Subcutaneous adipose tissue (tissue), 4 donors: ENCODE measurements around the gene NIFK. TPM values are rescaled to one million over a fixed set of nuclear protein-coding genes. Genes with fewer than 3 reads are reported as not detected.

Experiments used
- total RNA-seq, 4 donors: library from RNA; depleted of rRNA; stranded (reverse); fragments of >200 nt; gene quantifications; one replicate each; pipeline ENCODE4 v1.1.0, GENCODE V29; 2016
- TF ChIP-seq, protein P1 (sequence below): fragments of 450-650 bp; IDR thresholded peaks from one replicate; pipeline ENCODE4 v1.5.1; 2016; ENCODE audit warnings: low read depth, mild to moderate bottlenecking, control low read depth, antibody characterized with exemption, moderate library complexity

NIFK gene
- total RNA-seq, 4 donors from 2014 or later: 18.7 to 102 (median 33.0) TPM

GRCh38 chr2:121754851-121755236 is 18.2 kb upstream of the NIFK start:
- TF ChIP-seq, protein P1, sequence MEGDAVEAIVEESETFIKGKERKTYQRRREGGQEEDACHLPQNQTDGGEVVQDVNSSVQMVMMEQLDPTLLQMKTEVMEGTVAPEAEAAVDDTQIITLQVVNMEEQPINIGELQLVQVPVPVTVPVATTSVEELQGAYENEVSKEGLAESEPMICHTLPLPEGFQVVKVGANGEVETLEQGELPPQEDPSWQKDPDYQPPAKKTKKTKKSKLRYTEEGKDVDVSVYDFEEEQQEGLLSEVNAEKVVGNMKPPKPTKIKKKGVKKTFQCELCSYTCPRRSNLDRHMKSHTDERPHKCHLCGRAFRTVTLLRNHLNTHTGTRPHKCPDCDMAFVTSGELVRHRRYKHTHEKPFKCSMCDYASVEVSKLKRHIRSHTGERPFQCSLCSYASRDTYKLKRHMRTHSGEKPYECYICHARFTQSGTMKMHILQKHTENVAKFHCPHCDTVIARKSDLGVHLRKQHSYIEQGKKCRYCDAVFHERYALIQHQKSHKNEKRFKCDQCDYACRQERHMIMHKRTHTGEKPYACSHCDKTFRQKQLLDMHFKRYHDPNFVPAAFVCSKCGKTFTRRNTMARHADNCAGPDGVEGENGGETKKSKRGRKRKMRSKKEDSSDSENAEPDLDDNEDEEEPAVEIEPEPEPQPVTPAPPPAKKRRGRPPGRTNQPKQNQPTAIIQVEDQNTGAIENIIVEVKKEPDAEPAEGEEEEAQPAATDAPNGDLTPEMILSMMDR: no peak

DNA sequence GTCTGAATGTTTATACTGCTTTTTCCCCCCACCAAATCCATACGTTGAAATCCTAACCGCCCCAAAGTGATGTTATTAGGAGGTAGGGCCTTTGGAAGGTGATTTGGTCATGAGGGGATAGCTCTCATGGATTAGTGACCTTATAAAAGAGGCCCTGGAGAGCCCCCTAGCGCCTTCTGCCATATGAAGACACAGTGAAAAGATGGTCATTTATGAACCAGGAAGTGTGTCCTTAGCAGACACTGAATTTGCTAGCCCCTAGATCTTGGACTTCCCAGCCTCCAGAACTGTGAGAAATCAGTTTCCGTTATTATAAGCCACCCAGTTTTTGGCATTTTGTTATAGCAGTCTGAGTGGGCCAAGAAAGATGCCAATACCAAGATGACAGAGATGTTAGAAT is 11.5 kb upstream of the NIFK start:
- TF ChIP-seq, protein P1: no peak

DNA sequence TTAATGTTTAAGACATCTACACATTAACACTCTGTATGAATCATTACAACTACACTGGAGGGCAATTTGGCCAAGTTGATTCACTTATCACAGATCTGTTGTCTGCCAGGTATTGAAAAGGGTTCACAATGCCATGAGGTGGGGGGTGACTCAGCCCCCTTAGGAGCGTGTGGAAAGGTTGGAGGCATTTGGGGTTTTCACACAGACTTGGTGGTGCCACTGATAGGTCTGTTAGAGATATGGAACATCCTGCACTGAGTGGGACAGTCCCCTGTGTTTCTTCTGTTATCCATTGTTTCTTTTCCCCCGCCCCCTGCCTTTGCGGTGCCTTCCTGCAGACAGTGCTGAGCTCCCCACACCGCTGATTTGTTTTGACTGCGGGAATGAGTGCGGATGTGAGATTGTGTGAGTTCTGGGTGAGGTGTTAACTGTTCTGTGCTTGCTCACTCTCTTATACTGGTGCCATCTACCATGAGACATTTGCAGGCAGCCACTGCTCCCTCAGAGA is 9.4 kb upstream of the NIFK start:
- TF ChIP-seq, protein P1: no peak

DNA sequence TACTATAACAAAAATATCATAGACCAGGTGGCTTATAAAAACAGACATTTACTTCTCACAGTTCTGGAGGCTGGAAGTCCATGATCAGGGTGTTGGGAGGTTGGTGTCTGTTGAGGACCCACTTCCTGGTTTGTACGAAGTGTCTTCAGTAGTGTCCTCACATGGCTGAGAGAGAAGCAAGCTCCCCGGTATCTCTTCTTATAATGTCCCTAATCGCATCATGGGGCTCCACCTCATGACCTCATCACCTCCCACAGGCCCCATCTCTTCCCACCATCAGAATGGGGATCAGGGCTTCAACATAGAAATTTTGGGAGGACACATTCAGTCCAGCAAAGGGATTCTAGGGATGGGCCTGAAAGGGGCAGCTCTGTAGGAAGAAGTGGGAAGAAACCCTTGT is 4.8 kb upstream of the NIFK start:
- TF ChIP-seq, protein P1: no peak

DNA sequence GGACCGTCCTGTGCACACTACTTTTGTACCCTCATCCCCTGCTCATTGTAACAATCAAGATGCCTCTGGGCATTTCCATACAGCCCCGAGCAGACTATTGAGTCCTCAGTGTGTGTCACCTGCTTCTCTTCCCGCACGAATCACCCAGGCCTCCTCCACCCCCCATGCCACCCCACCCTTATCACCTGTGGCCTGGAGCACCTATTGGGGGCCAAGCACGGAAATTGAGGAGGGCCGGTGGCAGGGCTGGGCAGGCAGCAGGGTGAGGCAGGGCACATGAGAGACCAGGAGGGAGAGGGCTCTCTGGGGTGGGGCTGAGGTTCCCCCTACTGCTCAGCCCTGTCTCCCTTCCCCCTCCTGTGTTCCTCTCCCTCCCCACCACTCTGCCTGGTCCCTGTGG is 4.3 kb upstream of the NIFK start:
- TF ChIP-seq, protein P1: no peak

GRCh38 chr2:121736140-121736461 is 574 bp downstream of the NIFK start:
- TF ChIP-seq, protein P1: no peak

- TF ChIP-seq, protein P1: no peak
Observed at GRCh38 chr2:121735518-121736074, 1.1 kb downstream of the NIFK start.

DNA sequence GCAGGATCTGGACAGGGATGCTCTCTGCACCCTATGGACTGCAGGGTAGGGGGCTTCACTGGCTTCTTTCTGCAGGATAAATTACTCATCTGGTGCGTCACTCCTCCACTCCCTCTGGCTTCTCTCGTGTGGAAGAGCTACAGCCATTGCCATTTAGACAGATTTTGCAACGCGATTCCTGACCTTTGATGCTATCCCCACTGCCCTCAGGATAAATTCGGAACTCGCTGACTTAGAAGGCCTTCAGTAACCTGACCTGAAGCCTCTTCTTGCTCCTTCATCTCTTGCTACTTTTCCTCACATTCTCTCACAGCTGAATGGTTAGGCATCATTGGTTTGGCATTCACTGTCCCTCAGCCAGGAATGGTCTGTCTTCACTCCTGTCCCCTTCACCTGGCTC is 5.3 kb downstream of the NIFK start:
- TF ChIP-seq, protein P1: no peak
